ENCODE data around the gene HDLBP.

Gene HDLBP

DNA sequence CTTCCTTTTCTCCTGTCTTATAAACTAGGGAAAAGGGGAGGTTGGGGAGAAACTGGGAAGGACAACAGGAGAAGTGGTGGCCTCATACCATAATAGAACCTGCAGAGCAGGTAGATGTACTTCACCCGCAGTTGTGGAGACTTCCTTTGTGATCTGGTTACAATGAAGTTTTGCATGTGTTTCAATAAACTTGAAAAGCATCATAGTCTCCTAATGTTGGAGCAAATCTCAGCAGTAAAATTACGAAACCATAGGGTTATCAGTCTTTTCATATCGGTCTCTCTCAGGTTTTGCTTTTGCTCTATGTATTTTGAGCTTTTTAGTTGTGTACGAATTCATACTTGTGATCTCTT, 96.5 kb downstream of the HDLBP start:
- no peak overlapping the region for H3K9ac ChIP-seq (ENCODE audit: low read length in 2 of 2)
- no peaks in the 10 kb centered on the region for H3K9me3 ChIP-seq (ENCODE audit: control insufficient read depth in 2 of 2, low read length in 2 of 2)
- H3K36me3 ChIP-seq (ENCODE audit: control insufficient read depth in 2 of 2, insufficient read depth in 2 of 2, low read length in 2 of 2) = no peaks in the 10 kb centered on the region
- peak overlapping the region; percentile 59 to 68 for H3K4me3 ChIP-seq (ENCODE audit: low read length in 2 of 2)
- H3K4me1 ChIP-seq (ENCODE audit: control insufficient read depth, insufficient read depth, low read length) = peaks cover 19% of the 10 kb centered on the region
- no peaks in the 10 kb centered on the region for H3K27me3 ChIP-seq (ENCODE audit: control insufficient read depth in 1 of 2, insufficient read depth in 2 of 2, low read length in 2 of 2)
- H3K27ac ChIP-seq (ENCODE audit: low read length) = no peak overlapping the region

GRCh38 chr2:241218131-241219029, 97.1 kb downstream of the HDLBP start:
- Histone ChIP-seq H3K27me3 (ENCODE audit: control insufficient read depth in 1 of 2, insufficient read depth in 2 of 2, low read length in 2 of 2) (no peaks in the 10 kb centered on the region), H3K4me3 (ENCODE audit: low read length in 2 of 2) (peak overlapping the region; percentile 59 to 68), H3K36me3 (ENCODE audit: control insufficient read depth in 2 of 2, insufficient read depth in 2 of 2, low read length in 2 of 2) (no peaks in the 10 kb centered on the region), H3K27ac (ENCODE audit: low read length) (no peak overlapping the region), H3K4me1 (ENCODE audit: control insufficient read depth, insufficient read depth, low read length) (peaks cover 15% of the 10 kb centered on the region), H3K9ac (ENCODE audit: low read length in 2 of 2) (peak overlapping the region; percentile 42 to 53), H3K9me3 (ENCODE audit: control insufficient read depth in 2 of 2, low read length in 2 of 2) (no peaks in the 10 kb centered on the region)

- no peak overlapping the region for H3K9ac ChIP-seq (ENCODE audit: low read length in 2 of 2)
- peak overlapping the region; percentile 31 for H3K27ac ChIP-seq (ENCODE audit: low read length)
- H3K36me3 ChIP-seq (ENCODE audit: control insufficient read depth in 2 of 2, insufficient read depth in 2 of 2, low read length in 2 of 2) = no peaks in the 10 kb centered on the region
- H3K27me3 ChIP-seq (ENCODE audit: control insufficient read depth in 1 of 2, insufficient read depth in 2 of 2, low read length in 2 of 2) = no peaks in the 10 kb centered on the region
- peaks cover 15% of the 10 kb centered on the region for H3K4me1 ChIP-seq (ENCODE audit: control insufficient read depth, insufficient read depth, low read length)
- peak overlapping the region; percentile 31 to 72 for H3K4me3 ChIP-seq (ENCODE audit: low read length in 2 of 2)
- no peaks in the 10 kb centered on the region for H3K9me3 ChIP-seq (ENCODE audit: control insufficient read depth in 2 of 2, low read length in 2 of 2)
Observed at GRCh38 chr2:241217320-241218031, 98.0 kb downstream of the HDLBP start.

GRCh38 chr2:241216211-241216761, 99.2 kb downstream of the HDLBP start:
- H3K9me3 ChIP-seq (ENCODE audit: control insufficient read depth in 2 of 2, low read length in 2 of 2) = no peaks in the 10 kb centered on the region
- no peak overlapping the region for H3K4me3 ChIP-seq (ENCODE audit: low read length in 2 of 2)
- no peaks in the 10 kb centered on the region for H3K27me3 ChIP-seq (ENCODE audit: control insufficient read depth in 1 of 2, insufficient read depth in 2 of 2, low read length in 2 of 2)
- no peaks in the 10 kb centered on the region for H3K36me3 ChIP-seq (ENCODE audit: control insufficient read depth in 2 of 2, insufficient read depth in 2 of 2, low read length in 2 of 2)
- H3K9ac ChIP-seq (ENCODE audit: low read length in 2 of 2) = no peak overlapping the region
- no peak overlapping the region for H3K27ac ChIP-seq (ENCODE audit: low read length)
- H3K4me1 ChIP-seq (ENCODE audit: control insufficient read depth, insufficient read depth, low read length) = peaks cover 15% of the 10 kb centered on the region

DNA sequence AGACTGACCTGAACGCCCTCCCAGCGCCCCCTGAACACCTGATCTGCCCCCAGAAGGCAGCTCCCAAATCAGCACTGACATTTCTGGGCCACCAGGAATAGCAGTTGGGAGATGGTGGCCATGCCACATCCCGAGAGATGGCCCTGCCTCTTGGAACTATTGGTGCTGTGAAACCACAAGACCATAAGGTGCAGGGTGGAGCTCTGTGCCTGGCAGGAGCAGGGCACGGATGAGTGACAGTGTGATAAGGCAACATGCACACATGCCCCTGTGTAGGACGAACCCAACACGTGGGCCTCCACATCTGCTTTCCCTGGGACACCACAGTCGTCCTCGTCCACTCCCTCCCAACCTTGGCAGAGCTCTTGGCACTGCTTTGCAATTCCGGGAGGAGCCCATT, 100.1 kb downstream of the HDLBP start:
- H3K27ac ChIP-seq (ENCODE audit: low read length) = no peak overlapping the region

GRCh38 chr2:241214766-241215165, 100.7 kb downstream of the HDLBP start:
- no peak overlapping the region for H3K4me3 ChIP-seq (ENCODE audit: low read length in 2 of 2)
- H3K4me1 ChIP-seq (ENCODE audit: control insufficient read depth, insufficient read depth, low read length) = peaks cover 15% of the 10 kb centered on the region
- H3K27ac ChIP-seq (ENCODE audit: low read length) = no peak overlapping the region
- no peaks in the 10 kb centered on the region for H3K36me3 ChIP-seq (ENCODE audit: control insufficient read depth in 2 of 2, insufficient read depth in 2 of 2, low read length in 2 of 2)
- H3K9ac ChIP-seq (ENCODE audit: low read length in 2 of 2) = no peak overlapping the region
- H3K9me3 ChIP-seq (ENCODE audit: control insufficient read depth in 2 of 2, low read length in 2 of 2) = no peaks in the 10 kb centered on the region
- H3K27me3 ChIP-seq (ENCODE audit: control insufficient read depth in 1 of 2, insufficient read depth in 2 of 2, low read length in 2 of 2) = no peaks in the 10 kb centered on the region

More for the DNA sequence above, 100.1 kb downstream of the HDLBP start:
- Histone ChIP-seq H3K4me1 (ENCODE audit: control insufficient read depth, insufficient read depth, low read length) (peaks cover 15% of the 10 kb centered on the region), H3K27me3 (ENCODE audit: control insufficient read depth in 1 of 2, insufficient read depth in 2 of 2, low read length in 2 of 2) (no peaks in the 10 kb centered on the region), H3K9me3 (ENCODE audit: control insufficient read depth in 2 of 2, low read length in 2 of 2) (no peaks in the 10 kb centered on the region), H3K4me3 (ENCODE audit: low read length in 2 of 2) (no peak overlapping the region), H3K36me3 (ENCODE audit: control insufficient read depth in 2 of 2, insufficient read depth in 2 of 2, low read length in 2 of 2) (no peaks in the 10 kb centered on the region), H3K9ac (ENCODE audit: low read length in 2 of 2) (no peak overlapping the region)

DNA sequence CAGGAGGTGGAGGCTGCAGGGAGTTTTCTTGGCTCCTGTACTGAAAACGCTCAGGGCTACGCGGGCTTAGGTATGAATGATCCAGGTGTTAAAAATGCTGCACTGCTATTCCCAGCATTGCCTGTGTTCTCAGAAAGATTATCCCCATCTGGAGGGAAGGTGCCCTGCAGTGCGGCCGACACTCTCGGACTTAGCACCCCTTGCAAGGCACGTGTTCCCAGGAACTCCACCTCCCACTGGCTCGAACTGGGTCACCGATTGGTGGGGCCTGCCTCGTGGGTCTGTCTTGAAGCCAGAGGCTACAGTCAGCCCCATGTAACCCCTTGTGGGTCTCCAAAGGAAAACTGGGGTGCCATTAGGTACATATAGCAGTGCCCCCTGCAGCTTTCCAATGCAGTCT, 101.3 kb downstream of the HDLBP start:
- Histone ChIP-seq H3K9ac (ENCODE audit: low read length in 2 of 2) (no peak overlapping the region), H3K27me3 (ENCODE audit: control insufficient read depth in 1 of 2, insufficient read depth in 2 of 2, low read length in 2 of 2) (no peaks in the 10 kb centered on the region), H3K36me3 (ENCODE audit: control insufficient read depth in 2 of 2, insufficient read depth in 2 of 2, low read length in 2 of 2) (no peaks in the 10 kb centered on the region), H3K9me3 (ENCODE audit: control insufficient read depth in 2 of 2, low read length in 2 of 2) (no peaks in the 10 kb centered on the region), H3K4me1 (ENCODE audit: control insufficient read depth, insufficient read depth, low read length) (peaks cover 15% of the 10 kb centered on the region), H3K4me3 (ENCODE audit: low read length in 2 of 2) (no peak overlapping the region), H3K27ac (ENCODE audit: low read length) (no peak overlapping the region)

DNA sequence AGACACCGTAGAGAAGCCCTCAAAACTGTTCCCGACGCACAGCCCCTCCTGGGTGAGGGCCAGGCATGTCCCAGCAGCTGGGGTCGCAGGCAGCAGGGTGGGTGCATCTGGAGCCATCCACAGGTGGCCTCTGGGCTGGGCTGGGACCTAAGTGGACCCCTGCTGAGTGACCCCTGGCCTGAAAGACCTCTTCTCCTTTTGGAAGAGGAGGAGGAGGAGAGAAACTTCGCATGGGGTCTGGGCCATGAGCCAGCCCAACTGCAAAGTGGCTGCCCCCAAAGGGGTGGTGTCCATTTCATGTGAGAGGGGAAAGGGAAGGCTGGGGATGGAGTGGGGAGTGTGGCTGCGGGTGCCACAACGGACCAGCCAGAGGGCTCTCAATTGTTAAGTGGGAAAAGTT, 101.9 kb downstream of the HDLBP start:
- no peaks in the 10 kb centered on the region for H3K9me3 ChIP-seq (ENCODE audit: control insufficient read depth in 2 of 2, low read length in 2 of 2)
- H3K4me1 ChIP-seq (ENCODE audit: control insufficient read depth, insufficient read depth, low read length) = peaks cover 8% of the 10 kb centered on the region
- no peak overlapping the region for H3K9ac ChIP-seq (ENCODE audit: low read length in 2 of 2)
- H3K27me3 ChIP-seq (ENCODE audit: control insufficient read depth in 1 of 2, insufficient read depth in 2 of 2, low read length in 2 of 2) = no peaks in the 10 kb centered on the region
- H3K36me3 ChIP-seq (ENCODE audit: control insufficient read depth in 2 of 2, insufficient read depth in 2 of 2, low read length in 2 of 2) = no peaks in the 10 kb centered on the region
- no peak overlapping the region for H3K27ac ChIP-seq (ENCODE audit: low read length)
- no peak overlapping the region for H3K4me3 ChIP-seq (ENCODE audit: low read length in 2 of 2)

- H3K27ac ChIP-seq (ENCODE audit: low read length) = no peak overlapping the region
Observed at GRCh38 chr2:241213041-241213440, 102.4 kb downstream of the HDLBP start.

GRCh38 chr2:241211276-241211675, 104.2 kb downstream of the HDLBP start:
- Histone ChIP-seq H3K27me3 (ENCODE audit: control insufficient read depth in 1 of 2, insufficient read depth in 2 of 2, low read length in 2 of 2) (no peaks in the 10 kb centered on the region), H3K9ac (ENCODE audit: low read length in 2 of 2) (no peak overlapping the region), H3K4me3 (ENCODE audit: low read length in 2 of 2) (no peak overlapping the region), H3K9me3 (ENCODE audit: control insufficient read depth in 2 of 2, low read length in 2 of 2) (no peaks in the 10 kb centered on the region), H3K4me1 (ENCODE audit: control insufficient read depth, insufficient read depth, low read length) (no peaks in the 10 kb centered on the region), H3K27ac (ENCODE audit: low read length) (no peak overlapping the region), H3K36me3 (ENCODE audit: control insufficient read depth in 2 of 2, insufficient read depth in 2 of 2, low read length in 2 of 2) (no peaks in the 10 kb centered on the region)

More at GRCh38 chr2:241213041-241213440, 102.4 kb downstream of the HDLBP start:
- Histone ChIP-seq H3K27me3 (ENCODE audit: control insufficient read depth in 1 of 2, insufficient read depth in 2 of 2, low read length in 2 of 2) (no peaks in the 10 kb centered on the region), H3K4me3 (ENCODE audit: low read length in 2 of 2) (no peak overlapping the region), H3K4me1 (ENCODE audit: control insufficient read depth, insufficient read depth, low read length) (peaks cover 6% of the 10 kb centered on the region), H3K36me3 (ENCODE audit: control insufficient read depth in 2 of 2, insufficient read depth in 2 of 2, low read length in 2 of 2) (no peaks in the 10 kb centered on the region), H3K9me3 (ENCODE audit: control insufficient read depth in 2 of 2, low read length in 2 of 2) (no peaks in the 10 kb centered on the region), H3K9ac (ENCODE audit: low read length in 2 of 2) (no peak overlapping the region)
